H1 (cell line): Measurements from ENCODE around the gene SLC7A8. TPM values are rescaled to one million over a fixed set of nuclear protein-coding genes. Genes with fewer than 3 reads are reported as not detected.

Experiments
- CTCF ChIA-PET: fragments of 300-600 bp; sonication (Branson Sonifier 250); formaldehyde crosslinking; loops from one replicate; lab custom pipeline; 2021; ENCODE audit not compliant: partially characterized antibody; lab: Charles Lee
- POLR2A ChIA-PET: fragments of 300-600 bp; sonication (Branson Sonifier 250); formaldehyde crosslinking; loops from one replicate; lab custom pipeline; 2021; ENCODE audit warnings: inconsistent platforms; ENCODE audit not compliant: partially characterized antibody; lab: Charles Lee
- DNase-seq, 2 experiments: peaks; one replicate each; pipeline versions ENCODE4 v3.0.0 to v3.0.0-alpha.2; 2010 to 2022; ENCODE audit warnings: low spot score in 2 of 2, low read depth in 1 of 2, mixed read lengths in 1 of 2
- FAIRE-seq: peaks from 2 replicates; lab custom pipeline; 2011; peaks lifted over from hg19 to GRCh38; lab: Jason Lieb, UNC
- H2AFZ ChIP-seq: 2 replicates; pipeline ENCODE4 v1.8.1; 2012; ENCODE audit warnings: low read length, inconsistent platforms
- H2AK5ac ChIP-seq: 2 replicates; pipeline ENCODE4 v1.6.1; 2013; ENCODE audit warnings: low read depth, low read length
- H2BK120ac ChIP-seq: replicated peaks from 2 replicates; pipeline ENCODE3; 2013; ENCODE audit warnings: low read depth, low read length, inconsistent platforms
- H2BK12ac ChIP-seq: 2 replicates; pipeline ENCODE4 v1.6.1; 2013; ENCODE audit warnings: low read depth, low read length
- H2BK15ac ChIP-seq: 2 replicates; pipeline ENCODE4 v1.6.1; 2013; ENCODE audit warnings: low read length
- H2BK20ac ChIP-seq: 2 replicates; pipeline ENCODE4 v1.6.1; 2013; ENCODE audit warnings: low read length
- H2BK5ac ChIP-seq: 2 replicates; pipeline ENCODE4 v1.6.1; 2013; ENCODE audit warnings: low read depth, low read length
- H3K14ac ChIP-seq: 2 replicates; pipeline ENCODE4 v1.6.1; 2013; ENCODE audit warnings: inconsistent platforms; ENCODE audit not compliant: insufficient read length
- H3K18ac ChIP-seq: 2 replicates; pipeline ENCODE4 v1.6.1; 2013; ENCODE audit warnings: low read length; ENCODE audit errors: extremely low read depth
- H3K23ac ChIP-seq: 2 replicates; pipeline ENCODE4 v1.6.1; 2013; ENCODE audit warnings: inconsistent platforms; ENCODE audit not compliant: insufficient read length
- H3K23me2 ChIP-seq: 2 replicates; pipeline ENCODE4 v1.6.1; 2013; ENCODE audit warnings: low read depth, low read length
- H3K27ac ChIP-seq: 2 replicates; pipeline ENCODE4 v1.6.1; 2011; ENCODE audit warnings: low read depth, low read length, inconsistent platforms
- H3K27me3 ChIP-seq, 4 experiments: replicated peaks in 1 of 4; 1 replicate in 1 of 4; 2 replicates in 3 of 4; pipeline versions ENCODE4 v1.6.1 to v1.8.1; 2011 to 2013; ENCODE audit warnings: low read length in 3 of 4, mild to moderate bottlenecking in 3 of 4, inconsistent platforms in 2 of 4, mixed read lengths in 2 of 4, moderate library complexity in 1 of 4; ENCODE audit not compliant: control insufficient read depth in 3 of 4, insufficient read depth in 3 of 4; ENCODE audit errors: extremely low read depth in 1 of 4
- H3K36me3 ChIP-seq, 4 experiments: 2 replicates each; pipeline versions ENCODE4 v1.6.1 to v1.8.1; 2011 to 2013; ENCODE audit warnings: mild to moderate bottlenecking in 4 of 4, low read length in 3 of 4, moderate library complexity in 2 of 4, control low read depth in 1 of 4, inconsistent platforms in 1 of 4; ENCODE audit not compliant: insufficient read depth in 4 of 4, control insufficient read depth in 2 of 4
- H3K4ac ChIP-seq: replicated peaks from 2 replicates; pipeline ENCODE3; 2013; ENCODE audit warnings: low read length, low read depth, mixed read lengths, inconsistent platforms; ENCODE audit not compliant: insufficient read length
- H3K4me1 ChIP-seq, 4 experiments: replicated peaks in 1 of 4; 1 replicate in 1 of 4; 2 replicates in 3 of 4; pipeline versions ENCODE4 v1.6.1 to v1.8.1; 2011 to 2013; ENCODE audit warnings: low read length in 3 of 4, inconsistent platforms in 2 of 4, mixed read lengths in 1 of 4; ENCODE audit not compliant: insufficient read depth in 4 of 4, control insufficient read depth in 3 of 4
- H3K4me2 ChIP-seq, 2 experiments: 2 replicates each; pipeline versions ENCODE4 v1.6.1 to v1.8.1; 2011 to 2013; ENCODE audit warnings: low read depth in 2 of 2, low read length in 2 of 2, control low read depth in 1 of 2, inconsistent platforms in 1 of 2, mild to moderate bottlenecking in 1 of 2; ENCODE audit not compliant: insufficient read depth in 1 of 2
- H3K4me3 ChIP-seq, 4 experiments: fragments of 200-600, 300-600 bp in 1 of 4; sonication (generic), shearing (Covaris generic), sonication (Bioruptor Twin) in 1 of 4; 2 replicates each; pipeline versions ENCODE4 v1.5.1 to v1.8.1; 2011 to 2016; ENCODE audit warnings: low read length in 4 of 4, low read depth in 3 of 4, control low read depth in 2 of 4, inconsistent platforms in 2 of 4, mild to moderate bottlenecking in 2 of 4, mixed read lengths in 1 of 4, moderate library complexity in 1 of 4; ENCODE audit not compliant: insufficient read depth in 2 of 4; ENCODE audit errors: extremely low read depth in 1 of 4
- H3K56ac ChIP-seq: replicated peaks from 2 replicates; pipeline ENCODE3; 2013; ENCODE audit warnings: low read depth, mild to moderate bottlenecking, mixed read lengths, low read length, inconsistent platforms; ENCODE audit not compliant: insufficient read length
- H3K79me1 ChIP-seq: 2 replicates; pipeline ENCODE4 v1.6.1; 2013; ENCODE audit warnings: low read depth, low read length, control low read depth
- H3K79me2 ChIP-seq, 2 experiments: 2 replicates each; pipeline versions ENCODE4 v1.6.1 to v1.8.1; 2012 to 2013; ENCODE audit warnings: low read length in 2 of 2, mild to moderate bottlenecking in 2 of 2, inconsistent platforms in 1 of 2; ENCODE audit not compliant: insufficient read depth in 2 of 2, control insufficient read depth in 1 of 2
- H3K9ac ChIP-seq, 4 experiments: replicated peaks in 1 of 4; 1 replicate in 1 of 4; 2 replicates in 3 of 4; pipeline versions ENCODE4 v1.6.1 to v1.8.1; 2011 to 2013; ENCODE audit warnings: low read depth in 3 of 4, low read length in 3 of 4, control low read depth in 2 of 4, mild to moderate bottlenecking in 2 of 4, moderate library complexity in 2 of 4, inconsistent platforms in 1 of 4; ENCODE audit errors: extremely low read depth in 1 of 4
- H3K9me3 ChIP-seq, 2 experiments: 2 replicates each; pipeline versions ENCODE4 v1.6.1 to v1.8.1; 2012 to 2013; ENCODE audit warnings: mild to moderate bottlenecking in 2 of 2, moderate library complexity in 2 of 2, control low read depth in 1 of 2, inconsistent platforms in 1 of 2, low read depth in 1 of 2, low read length in 1 of 2, mixed read lengths in 1 of 2; ENCODE audit not compliant: insufficient read depth in 2 of 2
- H4K20me1 ChIP-seq, 2 experiments: replicated peaks in 1 of 2; 2 replicates each; pipeline versions ENCODE3 to v1.8.1; 2011 to 2013; ENCODE audit warnings: inconsistent platforms in 2 of 2, low read length in 2 of 2, mild to moderate bottlenecking in 1 of 2; ENCODE audit not compliant: insufficient read depth in 2 of 2, control insufficient read depth in 1 of 2
- H4K5ac ChIP-seq: 2 replicates; pipeline ENCODE4 v1.6.1; 2013; ENCODE audit warnings: low read length, low read depth, mixed read lengths, inconsistent platforms; ENCODE audit not compliant: insufficient read length
- H4K8ac ChIP-seq: 2 replicates; pipeline ENCODE4 v1.8.0; 2013; ENCODE audit warnings: mild to moderate bottlenecking, moderate library complexity, low read length, inconsistent platforms; ENCODE audit not compliant: insufficient read depth; ENCODE audit errors: extremely low read depth
- H4K91ac ChIP-seq: replicated peaks from 2 replicates; pipeline ENCODE3; 2013; ENCODE audit warnings: low read length, mixed read lengths, inconsistent platforms; ENCODE audit not compliant: insufficient read length
- KDM1A ChIP-seq: fragments of 200-600, 300-600 bp; sonication (generic); IDR thresholded peaks from 2 replicates; pipeline ENCODE4 v1.7.1; 2016; ENCODE audit warnings: mild to moderate bottlenecking, low read length, borderline replicate concordance
- TCF12 ChIP-seq: IDR thresholded peaks from 2 replicates; pipeline ENCODE4 v1.6.1; 2011; ENCODE audit warnings: low read depth, mild to moderate bottlenecking, low read length
- USF2 ChIP-seq: IDR thresholded peaks from 2 replicates; pipeline ENCODE4 v1.6.1; 2011; ENCODE audit warnings: low read length, improper control_type of control experiment
- WGBS, 2 experiments: shearing (Covaris generic) in 1 of 2; methylation state at CpG; one replicate each; pipeline versions ENCODE4 v1.1.6 to v1.1.7; 2013 to 2015; ENCODE audit warnings: low lambda C conversion rate in 2 of 2, mixed read lengths in 2 of 2, inconsistent platforms in 1 of 2, low coverage in 1 of 2, missing lambda C conversion rate in 1 of 2; ENCODE audit not compliant: insufficient replicate concordance in 2 of 2, insufficient coverage in 1 of 2, insufficient read length in 1 of 2; ENCODE audit errors: extremely low coverage in 1 of 2, missing lambda C conversion rate in 1 of 2; 5-methylcytosine and 5-hydroxymethylcytosine counted together
- polyA plus RNA-seq, 7 experiments: library from polyadenylated mRNA; depleted of rRNA in 3 of 7; stranded (reverse) in 5 of 7; unstranded in 2 of 7; fragments of >200 nt in 5 of 7; fragments of 200-250 nt in 2 of 7; gene quantifications; 1 replicate in 5 of 7; 2 replicates in 1 of 7; 4 replicates in 1 of 7; pipeline versions ENCODE4 v1.2.1 to v1.2.3, GENCODE V29; 2011 to 2013; ENCODE audit warnings: missing spikeins in 2 of 7, mixed read lengths in 2 of 7
- total RNA-seq: library from RNA; stranded (reverse); fragmentation: NEBNext Ultra II Directional; extraction: Animal tissue kit (Norgen Biotek cat#: 25700); gene quantifications from 2 replicates; pipeline ENCODE4 v1.2.1, GENCODE V29; 2021

SLC7A8 gene
- total and polyA plus RNA-seq, 2 of the 8 experiments (the other 6 are each of a cell fraction or from before 2014, with no cell fraction given): 182 to 204 TPM

GRCh38 chr14:23181946-23182345 lies 1.5 kb downstream of the SLC7A8 start:
- H4K20me1 ChIP-seq: peaks cover 0 to 8% of the 10 kb centered on the region in 2 experiments
- H3K27me3 ChIP-seq: no peaks in the 10 kb centered on the region
- no peak overlapping the region for H2AFZ ChIP-seq
- no peak overlapping the region for H2AK5ac ChIP-seq
- H3K4me3 ChIP-seq: peak overlapping the region; percentile 52 to 83 (median 62)
- peak overlapping the region; percentile 34 for H4K91ac ChIP-seq
- peak overlapping the region; percentile 22 for H3K56ac ChIP-seq
- H3K23ac ChIP-seq: no peak overlapping the region
- no peak overlapping the region; the same call in 1 of the 2 replicates for H2BK20ac ChIP-seq
- no peak overlapping the region for H3K18ac ChIP-seq
- H3K79me2 ChIP-seq: peaks cover 5 to 52% of the 10 kb centered on the region in 2 experiments
- TF ChIP-seq KDM1A (peak; percentile 52; the same call in 1 of the 2 replicates), TCF12 (no peak), USF2 (no peak)
- H2BK120ac ChIP-seq: peak overlapping the region; percentile 24
- H3K36me3 ChIP-seq: peaks cover 0 to 4% (median 0%) of the 10 kb centered on the region in 4 experiments; a peak in 1 of 8 replicates
- no peak overlapping the region for H2BK12ac ChIP-seq
- WGBS, 2 experiments: 7% methylated on average over 4 of the region's 4 CpGs; no CpG with 5 or more reads in 1 of the 2 experiments
- peaks cover 6% of the 10 kb centered on the region; the same call in 1 of the 2 replicates for H3K23me2 ChIP-seq
- H3K4me2 ChIP-seq: peak overlapping the region; percentile 67 to 72
- H3K4me1 ChIP-seq: peaks cover 0 to 4% (median under 1%) of the 10 kb centered on the region in 4 experiments; a peak in 5 of 7 replicates
- FAIRE-seq (no peak), DNase-seq (peak in 1 of 2 experiments; percentile 48)
- peak overlapping the region; percentile 18 for H3K14ac ChIP-seq
- no peak overlapping the region for H4K5ac ChIP-seq
- peak overlapping the region; percentile 44 for H3K4ac ChIP-seq
- H3K27ac ChIP-seq: no peak overlapping the region
- no peaks in the 10 kb centered on the region; a peak in 1 of 4 replicates for H3K9me3 ChIP-seq
- ChIA-PET CTCF (interaction anchor here (0.6 to 10.7 kb wide), 14 partner anchors 11 to 1240 kb away, joined by 3 to 290 read pairs (median 4); partner anchors contain the start of genes ACIN1, C14orf119 and CEBPE), POLR2A (interaction anchor here (0.7 to 2.3 kb wide), 13 partner anchors 8 to 139 kb away, joined by 3 to 10 read pairs (median 3); partner anchors contain the start of gene PABPN1)
- peak overlapping the region in 3 of 4 experiments; percentile 3 to 55 (median 47); a peak in 3 of 7 replicates for H3K9ac ChIP-seq
- no peak overlapping the region; the same call in 1 of the 2 replicates for H2BK5ac ChIP-seq
- H4K8ac ChIP-seq: peak overlapping the region; percentile 61; the same call in 1 of the 2 replicates
- H3K79me1 ChIP-seq: 0 out of 2 replicates have a peak, but pooled peaks cover 3% of the 10 kb centered on the region
- H2BK15ac ChIP-seq: no peak overlapping the region
